Neural cell (in vitro differentiated cells): ENCODE measurements around the gene RAB5A. TPM values are rescaled to one million over a fixed set of nuclear protein-coding genes. Genes with fewer than 3 reads are reported as not detected.

Experiments
- H2AFZ ChIP-seq: fragments of 200-600, 300-800 bp; sonication (generic), shearing (Covaris generic); 2 replicates; pipeline ENCODE4 v1.6.0; 2014; ENCODE audit warnings: low read depth, mild to moderate bottlenecking, antibody characterized with exemption, low read length, moderate library complexity
- H3F3A ChIP-seq: fragments of 200-600 bp; shearing (Covaris generic); 2 replicates; pipeline ENCODE4 v1.6.1; 2016; ENCODE audit warnings: mild to moderate bottlenecking, moderate library complexity, mixed read lengths, antibody characterized with exemption, low read length; ENCODE audit not compliant: insufficient read depth, poor library complexity, severe bottlenecking
- H3K27ac ChIP-seq: fragments of 200-600, 300-800 bp; sonication (generic), shearing (Covaris generic); 2 replicates; pipeline ENCODE4 v1.5.1; 2014; ENCODE audit warnings: mild to moderate bottlenecking, low read length, moderate library complexity
- H3K27me3 ChIP-seq: fragments of 300-800, 200-600 bp; sonication (generic), shearing (Covaris generic); 2 replicates; pipeline ENCODE4 v1.6.0; 2014; ENCODE audit warnings: mild to moderate bottlenecking, low read depth, low read length, moderate library complexity; ENCODE audit not compliant: insufficient read depth
- H3K36me3 ChIP-seq: fragments of 300-800, 200-600 bp; sonication (generic), shearing (Covaris generic); 2 replicates; pipeline ENCODE4 v1.5.1; 2014; ENCODE audit warnings: mild to moderate bottlenecking, antibody characterized with exemption, low read length, moderate library complexity; ENCODE audit not compliant: insufficient read depth
- H3K4me2 ChIP-seq: fragments of 300-800, 200-600 bp; sonication (generic), shearing (Covaris generic); 2 replicates; pipeline ENCODE4 v1.6.0; 2014; ENCODE audit warnings: mild to moderate bottlenecking, low read length
- H3K4me3 ChIP-seq: fragments of 300-800, 200-600 bp; sonication (generic), shearing (Covaris generic); 2 replicates; pipeline ENCODE4 v1.5.1; 2014; ENCODE audit warnings: mild to moderate bottlenecking, low read length, moderate library complexity
- H3K79me2 ChIP-seq: fragments of 200-600 bp; shearing (Covaris generic); replicated peaks from 2 replicates; pipeline ENCODE4 v1.6.0; 2014; ENCODE audit warnings: mild to moderate bottlenecking, low read length, moderate library complexity; ENCODE audit not compliant: insufficient read depth
- H3K9ac ChIP-seq: fragments of 300-800, 200-600 bp; sonication (generic), shearing (Covaris generic); 2 replicates; pipeline ENCODE4 v1.6.1; 2016; ENCODE audit warnings: mild to moderate bottlenecking, low read length, mixed read lengths
- H3K9me2 ChIP-seq: fragments of 200-600 bp; shearing (Covaris generic); 2 replicates; pipeline ENCODE4 v1.6.1; 2016; ENCODE audit warnings: mild to moderate bottlenecking, low read length, mixed read lengths; ENCODE audit not compliant: insufficient read depth
- H3K9me3 ChIP-seq: fragments of 200-600, 300-800 bp; sonication (generic), shearing (Covaris generic); 2 replicates; pipeline ENCODE4 v1.6.1; 2016; ENCODE audit warnings: mild to moderate bottlenecking, mixed run types, low read length, moderate library complexity, mixed read lengths
- H4K20me1 ChIP-seq: fragments of 200-600 bp; shearing (Covaris generic); 2 replicates; pipeline ENCODE4 v1.6.1; 2016; ENCODE audit warnings: mild to moderate bottlenecking, mixed run types; ENCODE audit not compliant: insufficient read depth
- CTCF ChIP-seq: fragments of 450-650 bp; IDR thresholded peaks from 2 replicates; pipeline ENCODE4 v1.5.1; 2014; ENCODE audit warnings: antibody characterized with exemption, mild to moderate bottlenecking, moderate library complexity; ENCODE audit not compliant: poor library complexity, severe bottlenecking
- EP300 ChIP-seq: fragments of 450-650 bp; conservative IDR thresholded peaks from 2 replicates; pipeline ENCODE4 v1.6.1; 2014; ENCODE audit warnings: antibody characterized with exemption, mild to moderate bottlenecking, moderate library complexity; ENCODE audit not compliant: poor library complexity, severe bottlenecking
- EZH2 ChIP-seq: fragments of 200-600, 300-800 bp; shearing (Covaris generic), sonication (generic); IDR thresholded peaks from 2 replicates; pipeline ENCODE4 v1.6.1; 2014; ENCODE audit warnings: antibody characterized with exemption, low read length, borderline replicate concordance, mild to moderate bottlenecking; ENCODE audit not compliant: insufficient read depth, poor library complexity, severe bottlenecking
- MXI1 ChIP-seq: fragments of 450-650 bp; conservative IDR thresholded peaks from 2 replicates; pipeline ENCODE4 v1.6.1; 2014; ENCODE audit warnings: antibody characterized with exemption, mild to moderate bottlenecking; ENCODE audit not compliant: poor library complexity, severe bottlenecking
- POLR2AphosphoS5 ChIP-seq: IDR thresholded peaks from 2 replicates; pipeline ENCODE4 v1.6.1; 2012
- RAD21 ChIP-seq: fragments of 450-650 bp; conservative IDR thresholded peaks from 2 replicates; pipeline ENCODE4 v1.6.1; 2014; ENCODE audit warnings: antibody characterized with exemption, mild to moderate bottlenecking, moderate library complexity
- REST ChIP-seq: IDR thresholded peaks from 2 replicates; pipeline ENCODE4 v1.6.1; 2012; ENCODE audit warnings: borderline replicate concordance
- SMC3 ChIP-seq: fragments of 450-650 bp; conservative IDR thresholded peaks from 2 replicates; pipeline ENCODE4 v1.6.1; 2014; ENCODE audit warnings: antibody characterized with exemption, mild to moderate bottlenecking, moderate library complexity; ENCODE audit not compliant: poor library complexity
- TAF1 ChIP-seq: IDR thresholded peaks from 2 replicates; pipeline ENCODE4 v1.6.1; 2012; ENCODE audit warnings: low read depth
- polyA plus RNA-seq: library from polyadenylated mRNA; depleted of rRNA; stranded (reverse); fragments of >200 nt; gene quantifications from 2 replicates; pipeline ENCODE4 v1.2.3, GENCODE V29; 2014

RAB5A gene
- polyA plus RNA-seq, 1 donor from 2014 or later: 47.2 TPM

GRCh38 chr3:19907523-19907922, 39.4 kb upstream of the RAB5A start:
- H3K9me2 ChIP-seq: no peaks in the 10 kb centered on the region
- H3K9me3 ChIP-seq: no peaks in the 10 kb centered on the region
- H3K27me3 ChIP-seq: no peaks in the 10 kb centered on the region
- no peaks in the 10 kb centered on the region for H3K79me2 ChIP-seq
- H3K4me3 ChIP-seq: no peak overlapping the region
- no peak overlapping the region for H3K27ac ChIP-seq
- no peaks in the 10 kb centered on the region for H4K20me1 ChIP-seq
- no peaks in the 10 kb centered on the region for H3F3A ChIP-seq
- no peak overlapping the region for H3K4me2 ChIP-seq
- TF ChIP-seq REST: no peak
- TF ChIP-seq SMC3: no peak
- TF ChIP-seq RAD21: no peak
- TF ChIP-seq EP300: no peak
- TF ChIP-seq CTCF: no peak
- TF ChIP-seq TAF1: no peak
- TF ChIP-seq POLR2AphosphoS5: no peak
- TF ChIP-seq MXI1: no peak
- no peak for TF ChIP-seq EZH2
- no peak overlapping the region for H2AFZ ChIP-seq
- H3K36me3 ChIP-seq: no peaks in the 10 kb centered on the region
- H3K9ac ChIP-seq: no peak overlapping the region

DNA sequence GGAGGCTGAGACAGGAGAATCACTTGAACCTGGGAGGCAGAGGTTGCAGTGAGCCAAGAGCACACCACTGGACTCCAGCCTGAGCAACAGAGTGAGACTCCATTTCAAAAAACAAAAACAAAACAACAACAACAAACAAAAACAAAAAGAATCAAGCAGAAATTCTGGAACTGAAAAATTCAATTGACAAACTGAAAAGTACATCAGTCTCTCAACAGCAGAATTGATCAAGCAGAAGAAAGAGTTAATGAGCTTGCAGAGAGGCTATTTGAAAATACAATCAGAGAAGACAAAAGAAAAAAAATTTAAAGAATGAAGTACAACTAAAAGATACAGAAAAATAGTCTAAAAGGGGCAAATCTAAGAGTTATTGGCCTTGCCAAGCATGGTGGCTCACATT, 35.4 kb upstream of the RAB5A start:
- no peak overlapping the region for H3K4me3 ChIP-seq

More for the DNA sequence above, 35.4 kb upstream of the RAB5A start:
- Histone ChIP-seq H3K4me2 (no peak overlapping the region), H3K79me2 (no peaks in the 10 kb centered on the region), H3K9me2 (no peaks in the 10 kb centered on the region), H3K9ac (no peak overlapping the region), H4K20me1 (no peaks in the 10 kb centered on the region), H2AFZ (no peak overlapping the region), H3K9me3 (no peaks in the 10 kb centered on the region), H3K27me3 (no peaks in the 10 kb centered on the region), H3K36me3 (no peaks in the 10 kb centered on the region), H3K27ac (no peak overlapping the region), H3F3A (no peaks in the 10 kb centered on the region)
- TF ChIP-seq RAD21 (no peak), TAF1 (no peak), EZH2 (no peak), REST (no peak), SMC3 (no peak), MXI1 (no peak), POLR2AphosphoS5 (no peak), CTCF (no peak), EP300 (no peak)
